ENCODE measurements around the gene SPTBN4. TPM values are rescaled to one million over a fixed set of nuclear protein-coding genes. Genes with fewer than 3 reads are reported as not detected.

The SPTBN4 gene
- total RNA-seq, 1 experiment from 2014 or later: 0.63 TPM

GRCh38 chr19:40492274-40492673 lies 25.5 kb downstream of the SPTBN4 start:
- no peak for DNase-seq (ENCODE audit: unreplicated experiment)
- CTCF ChIA-PET: interaction anchor here (0.6 kb wide), 1 partner anchor 870 kb away, joined by 3 read pairs; no protein-coding TSS in a partner anchor
- Mint-ChIP-seq H3K36me3 (ENCODE audit: insufficient read depth, unreplicated experiment) (no peaks in the 10 kb centered on the region), H3K4me3 (ENCODE audit: unreplicated experiment) (no peak overlapping the region), H3K4me1 (ENCODE audit: insufficient read depth, unreplicated experiment) (peaks cover 7% of the 10 kb centered on the region), H3K27ac (ENCODE audit: low read depth, unreplicated experiment) (no peak overlapping the region), H3K9me3 (ENCODE audit: unreplicated experiment) (no peaks in the 10 kb centered on the region), H3K27me3 (ENCODE audit: insufficient read depth, unreplicated experiment) (peaks cover 43% of the 10 kb centered on the region)
- POLR2A ChIA-PET: interaction anchor here (0.8 to 1.0 kb wide), 2 partner anchors 27 to 89 kb away, joined by 3 read pairs; partner anchors contain the start of gene BLVRB
- TF ChIP-seq CTCF (IDR thresholded peaks at IDR 0.05; ENCODE audit: unreplicated experiment): no peak
- intact Hi-C loops (cut with micrococcal nuclease): no loop called here
- no TSS peak for BruUV-seq (replicated peaks)

DNA sequence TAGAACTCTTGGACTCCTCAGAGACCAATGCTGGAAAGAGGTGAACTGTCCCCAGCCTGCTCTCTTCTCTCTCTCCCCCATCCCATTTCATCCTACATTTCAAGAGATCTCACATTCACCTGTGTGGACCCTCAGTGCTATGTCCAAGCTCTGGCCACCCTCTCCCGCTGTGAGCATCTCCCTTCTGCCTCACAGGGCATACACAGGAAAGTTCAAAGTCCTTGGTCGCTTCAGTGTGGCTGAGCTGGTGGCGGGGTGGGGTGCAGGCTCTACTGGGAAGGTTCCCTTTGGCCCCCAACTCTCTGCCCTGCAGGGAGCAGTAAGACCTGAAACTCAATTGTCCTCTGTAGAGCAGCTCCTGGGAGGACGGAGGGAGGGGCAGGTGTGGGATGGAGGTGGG lies 27.0 kb downstream of the SPTBN4 start:
- no peak for DNase-seq (ENCODE audit: unreplicated experiment)
- H3K9me3 Mint-ChIP-seq (ENCODE audit: unreplicated experiment): no peaks in the 10 kb centered on the region
- no peak overlapping the region for H3K27ac Mint-ChIP-seq (ENCODE audit: low read depth, unreplicated experiment)
- intact Hi-C loops (cut with micrococcal nuclease): no loop called here
- TF ChIP-seq CTCF (IDR thresholded peaks at IDR 0.05; ENCODE audit: unreplicated experiment): no peak
- H3K4me1 Mint-ChIP-seq (ENCODE audit: insufficient read depth, unreplicated experiment): no peaks in the 10 kb centered on the region
- H3K36me3 Mint-ChIP-seq (ENCODE audit: insufficient read depth, unreplicated experiment): no peaks in the 10 kb centered on the region
- peaks cover 43% of the 10 kb centered on the region for H3K27me3 Mint-ChIP-seq (ENCODE audit: insufficient read depth, unreplicated experiment)
- ChIA-PET POLR2A (interaction anchor here (1.4 kb wide), 1 partner anchor 9 kb away, joined by 3 read pairs; no protein-coding TSS in a partner anchor), CTCF (interaction anchor here (0.6 to 1.1 kb wide), 2 partner anchors 26 to 1541 kb away, joined by 3 read pairs; no protein-coding TSS in a partner anchor)
- no peak overlapping the region for H3K4me3 Mint-ChIP-seq (ENCODE audit: unreplicated experiment)
- no TSS peak for BruUV-seq (replicated peaks)

GRCh38 chr19:40494191-40494838 lies 27.5 kb downstream of the SPTBN4 start:
- CTCF ChIA-PET: no interaction called here
- Mint-ChIP-seq H3K27ac (ENCODE audit: low read depth, unreplicated experiment) (no peak overlapping the region), H3K36me3 (ENCODE audit: insufficient read depth, unreplicated experiment) (no peaks in the 10 kb centered on the region), H3K4me3 (ENCODE audit: unreplicated experiment) (no peak overlapping the region), H3K4me1 (ENCODE audit: insufficient read depth, unreplicated experiment) (no peaks in the 10 kb centered on the region), H3K9me3 (ENCODE audit: unreplicated experiment) (no peaks in the 10 kb centered on the region), H3K27me3 (ENCODE audit: insufficient read depth, unreplicated experiment) (peaks cover 43% of the 10 kb centered on the region)
- POLR2A ChIA-PET: no interaction called here
- TF ChIP-seq CTCF (IDR thresholded peaks at IDR 0.05; ENCODE audit: unreplicated experiment): no peak
- BruUV-seq (replicated peaks): no TSS peak
- no peak for DNase-seq (ENCODE audit: unreplicated experiment)
- intact Hi-C loops (cut with micrococcal nuclease): no loop called here

DNA sequence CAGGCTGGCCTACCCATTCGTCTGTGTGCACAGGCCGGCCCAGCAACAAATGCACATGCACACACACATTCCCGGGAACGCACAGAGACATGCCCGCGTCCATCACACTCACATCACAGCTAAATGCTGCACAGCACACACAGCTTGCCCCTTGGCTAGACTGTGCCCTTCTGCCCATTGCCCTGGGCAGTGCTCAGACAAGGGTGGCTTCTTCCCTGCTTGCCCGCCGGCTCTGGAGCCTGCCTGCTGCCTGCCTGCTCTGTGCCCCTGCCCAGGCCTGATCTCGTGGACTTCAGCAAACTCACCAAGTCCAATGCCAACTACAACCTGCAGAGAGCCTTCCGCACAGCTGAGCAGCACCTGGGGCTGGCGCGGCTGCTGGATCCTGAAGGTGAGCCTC lies 30.4 kb downstream of the SPTBN4 start:
- DNase-seq (ENCODE audit: unreplicated experiment): no peak
- Mint-ChIP-seq H3K27me3 (ENCODE audit: insufficient read depth, unreplicated experiment) (peaks cover 33% of the 10 kb centered on the region), H3K27ac (ENCODE audit: low read depth, unreplicated experiment) (no peak overlapping the region), H3K4me1 (ENCODE audit: insufficient read depth, unreplicated experiment) (no peaks in the 10 kb centered on the region), H3K4me3 (ENCODE audit: unreplicated experiment) (no peak overlapping the region), H3K36me3 (ENCODE audit: insufficient read depth, unreplicated experiment) (no peaks in the 10 kb centered on the region), H3K9me3 (ENCODE audit: unreplicated experiment) (no peaks in the 10 kb centered on the region)
- no TSS peak for BruUV-seq (replicated peaks)
- CTCF ChIA-PET: interaction anchor here (0.6 kb wide), 1 partner anchor 49 kb away, joined by 3 read pairs; no protein-coding TSS in a partner anchor
- TF ChIP-seq CTCF (IDR thresholded peaks at IDR 0.05; ENCODE audit: unreplicated experiment): no peak
- POLR2A ChIA-PET: no interaction called here
- intact Hi-C loops (cut with micrococcal nuclease): no loop called here
